Body of pancreas (tissue), 4 donors: ENCODE results near the gene ABCC3.

Source experiments
- POLR2A ChIP-seq, 3 donors: fragments of 450-650 bp; IDR thresholded peaks; one replicate each; pipeline ENCODE4 v1.6.1; 2016; ENCODE audit warnings: antibody characterized with exemption in 3 of 3, mild to moderate bottlenecking in 2 of 3
- TF ChIP-seq, protein P1 (sequence below), 7 experiments: fragments of 450-650 bp in 4 of 7; fragments of 200-600 bp in 3 of 7; sonication (generic) in 3 of 7; IDR thresholded peaks; one replicate each; pipeline ENCODE4 v1.5.1; 2016 to 2019; ENCODE audit warnings: antibody characterized with exemption in 7 of 7

GRCh38 chr17:50641357-50641756 lies 6.7 kb downstream of the ABCC3 start:
- TF ChIP-seq, protein P1, sequence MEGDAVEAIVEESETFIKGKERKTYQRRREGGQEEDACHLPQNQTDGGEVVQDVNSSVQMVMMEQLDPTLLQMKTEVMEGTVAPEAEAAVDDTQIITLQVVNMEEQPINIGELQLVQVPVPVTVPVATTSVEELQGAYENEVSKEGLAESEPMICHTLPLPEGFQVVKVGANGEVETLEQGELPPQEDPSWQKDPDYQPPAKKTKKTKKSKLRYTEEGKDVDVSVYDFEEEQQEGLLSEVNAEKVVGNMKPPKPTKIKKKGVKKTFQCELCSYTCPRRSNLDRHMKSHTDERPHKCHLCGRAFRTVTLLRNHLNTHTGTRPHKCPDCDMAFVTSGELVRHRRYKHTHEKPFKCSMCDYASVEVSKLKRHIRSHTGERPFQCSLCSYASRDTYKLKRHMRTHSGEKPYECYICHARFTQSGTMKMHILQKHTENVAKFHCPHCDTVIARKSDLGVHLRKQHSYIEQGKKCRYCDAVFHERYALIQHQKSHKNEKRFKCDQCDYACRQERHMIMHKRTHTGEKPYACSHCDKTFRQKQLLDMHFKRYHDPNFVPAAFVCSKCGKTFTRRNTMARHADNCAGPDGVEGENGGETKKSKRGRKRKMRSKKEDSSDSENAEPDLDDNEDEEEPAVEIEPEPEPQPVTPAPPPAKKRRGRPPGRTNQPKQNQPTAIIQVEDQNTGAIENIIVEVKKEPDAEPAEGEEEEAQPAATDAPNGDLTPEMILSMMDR (IDR thresholded peaks at IDR 0.05): no peak
- TF ChIP-seq POLR2A (IDR thresholded peaks at IDR 0.05): no peak
